GM19025 (cell line): ENCODE data around the gene IQCK.

Source experiments
- ATAC-seq: cut with Tn5 transposase; IDR thresholded peaks from one replicate; pipeline ENCODE4 v1.9.1; 2021; ENCODE audit warnings: mild to moderate bottlenecking, low read depth, moderate library complexity; ENCODE audit not compliant: unreplicated experiment

IQCK gene

GRCh38 chr16:19830902-19831560, 113.0 kb downstream of the IQCK start:
- no peak for ATAC-seq

DNA sequence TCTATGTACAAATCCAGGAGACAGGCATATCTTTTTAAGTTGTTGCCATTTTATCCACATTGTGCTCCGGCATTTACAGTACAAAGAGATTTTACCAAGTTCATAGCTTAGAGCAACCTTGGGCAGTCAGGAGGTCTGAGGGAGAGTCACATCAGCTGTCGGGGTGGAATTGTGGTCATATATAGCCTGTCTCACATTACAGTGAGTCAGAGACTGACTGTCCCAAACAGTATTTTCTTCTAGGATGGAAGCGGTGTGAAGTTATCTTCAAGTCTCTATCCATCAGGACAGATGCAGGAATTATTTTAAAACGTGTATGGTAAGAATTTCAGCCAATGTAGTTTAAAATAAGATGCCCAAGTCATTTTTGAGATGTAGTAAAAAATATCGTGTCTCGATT, 113.6 kb downstream of the IQCK start:
- no peak for ATAC-seq

GRCh38 chr16:19833176-19833575, 115.1 kb downstream of the IQCK start:
- no peak for ATAC-seq

DNA sequence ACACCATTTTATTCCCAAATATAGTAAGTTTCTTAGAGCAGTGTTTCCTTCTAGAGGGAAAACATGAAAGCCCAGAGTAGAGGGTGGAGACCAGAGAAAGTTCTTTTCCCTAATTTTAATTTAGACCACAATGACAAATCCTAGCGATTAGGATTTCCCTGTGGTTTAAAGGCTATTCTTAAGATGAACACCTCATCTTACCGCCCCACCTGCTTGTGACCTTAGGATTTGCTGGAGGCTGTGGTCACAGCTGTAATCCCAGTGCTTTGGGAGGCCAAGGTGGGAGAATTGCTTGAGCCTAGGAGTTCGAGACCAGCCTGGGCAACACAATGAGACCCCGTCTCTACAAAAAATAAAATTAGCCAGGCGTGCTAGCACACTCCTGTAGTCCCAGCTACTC, 115.5 kb downstream of the IQCK start:
- no peak for ATAC-seq

- ATAC-seq, result no peak
Measured at GRCh38 chr16:19835196-19835595, 117.1 kb downstream of the IQCK start.

DNA sequence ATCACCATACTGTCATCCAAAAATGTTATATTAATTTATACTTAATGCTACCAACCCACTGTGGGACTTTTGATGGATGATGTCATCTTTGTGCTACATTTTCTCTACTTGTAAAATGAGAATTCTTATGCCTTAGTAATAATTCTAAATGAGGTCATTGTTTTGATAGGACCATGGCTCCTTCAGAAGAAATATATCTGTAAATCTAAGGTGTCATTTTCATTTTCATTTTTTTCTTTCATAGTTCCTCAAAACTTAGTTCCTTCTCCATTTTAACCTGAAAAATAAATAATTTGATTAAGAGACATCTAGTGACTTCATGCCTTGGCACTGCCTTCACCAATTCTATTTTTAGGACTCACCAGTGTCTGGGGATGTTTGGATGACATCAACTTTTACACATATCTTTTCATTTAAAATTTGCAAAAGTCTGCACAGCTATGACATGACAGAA, 117.9 kb downstream of the IQCK start:
- ATAC-seq, result no peak

DNA sequence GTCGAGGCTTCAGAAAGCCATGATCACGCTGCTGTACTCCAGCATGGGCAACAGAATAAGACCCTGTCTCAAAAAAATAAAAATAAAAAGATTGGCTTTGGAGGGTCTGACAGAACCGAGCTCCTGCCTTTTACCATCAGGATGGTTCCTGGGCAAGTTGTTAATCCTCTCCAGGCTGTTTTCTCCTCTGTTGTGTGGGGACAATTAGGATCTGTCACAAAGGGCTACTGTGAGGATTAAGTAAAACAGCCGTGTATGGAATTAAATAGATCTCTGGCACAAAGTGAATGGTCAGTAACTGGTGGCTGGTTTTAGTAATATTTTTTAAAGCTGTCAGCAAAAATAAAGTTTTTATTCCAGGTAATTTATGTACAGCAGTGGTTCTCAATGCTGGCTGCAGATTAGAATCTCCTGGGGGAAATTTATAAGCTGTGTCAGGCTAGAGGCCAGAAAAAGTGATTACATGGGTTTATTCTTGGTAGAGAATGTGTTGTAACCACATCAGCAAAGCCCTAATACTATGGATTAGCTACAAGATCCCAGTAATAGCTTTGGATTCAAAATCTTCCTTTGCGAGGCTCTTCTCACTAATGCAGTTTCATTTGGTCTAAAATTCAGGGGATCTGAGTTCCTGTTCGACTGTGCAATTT, 119.4 kb downstream of the IQCK start:
- no peak for ATAC-seq

- no peak for ATAC-seq
Measured at GRCh38 chr16:19837984-19838707, 120.1 kb downstream of the IQCK start.

DNA sequence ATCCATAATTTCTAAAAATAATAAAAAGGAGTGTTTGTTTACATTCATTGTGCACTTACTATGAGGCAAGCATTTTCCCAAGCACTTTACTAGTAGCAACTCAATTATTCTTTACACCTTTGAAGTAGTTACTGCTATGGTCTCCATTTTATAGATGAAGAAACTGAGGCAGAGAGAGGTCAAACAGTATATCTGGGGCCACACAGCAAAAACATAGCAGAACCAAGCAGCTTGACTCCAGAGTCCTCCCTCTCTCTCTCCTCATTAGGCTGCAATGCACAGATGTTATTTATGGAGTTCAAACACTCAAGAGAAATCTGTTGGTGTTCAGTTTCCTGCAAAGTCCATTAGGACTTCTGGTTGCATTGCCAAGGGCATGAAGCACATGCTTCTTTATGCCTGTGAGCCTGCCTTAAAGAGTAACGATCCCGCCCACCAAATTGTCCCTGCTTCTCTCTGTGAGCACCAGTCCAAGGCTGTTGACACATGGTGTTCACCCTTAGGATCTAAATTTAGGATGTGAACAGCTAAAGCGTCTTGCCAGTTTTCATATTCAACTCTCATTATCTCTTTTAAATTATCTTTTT, 122.5 kb downstream of the IQCK start:
- no peak for ATAC-seq

DNA sequence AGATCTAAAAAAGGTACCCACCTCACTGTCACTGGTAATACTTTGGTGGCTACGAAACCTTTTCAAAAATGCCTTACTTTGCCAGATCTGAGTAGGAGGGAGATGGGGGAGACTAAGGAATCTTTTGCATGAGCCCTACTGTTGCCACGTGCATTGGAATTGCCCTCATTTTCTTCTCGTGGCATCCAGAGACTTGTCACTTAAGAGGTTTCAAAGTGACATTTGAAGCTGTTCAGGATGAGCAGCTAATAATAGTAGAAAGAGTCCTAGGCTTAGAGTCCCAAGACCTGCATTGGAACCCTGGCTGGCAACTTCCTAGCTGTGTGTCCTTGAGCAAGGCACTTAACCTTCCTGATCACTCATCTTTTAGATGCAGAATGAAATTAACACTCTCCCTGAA, 123.1 kb downstream of the IQCK start:
- ATAC-seq, result no peak

DNA sequence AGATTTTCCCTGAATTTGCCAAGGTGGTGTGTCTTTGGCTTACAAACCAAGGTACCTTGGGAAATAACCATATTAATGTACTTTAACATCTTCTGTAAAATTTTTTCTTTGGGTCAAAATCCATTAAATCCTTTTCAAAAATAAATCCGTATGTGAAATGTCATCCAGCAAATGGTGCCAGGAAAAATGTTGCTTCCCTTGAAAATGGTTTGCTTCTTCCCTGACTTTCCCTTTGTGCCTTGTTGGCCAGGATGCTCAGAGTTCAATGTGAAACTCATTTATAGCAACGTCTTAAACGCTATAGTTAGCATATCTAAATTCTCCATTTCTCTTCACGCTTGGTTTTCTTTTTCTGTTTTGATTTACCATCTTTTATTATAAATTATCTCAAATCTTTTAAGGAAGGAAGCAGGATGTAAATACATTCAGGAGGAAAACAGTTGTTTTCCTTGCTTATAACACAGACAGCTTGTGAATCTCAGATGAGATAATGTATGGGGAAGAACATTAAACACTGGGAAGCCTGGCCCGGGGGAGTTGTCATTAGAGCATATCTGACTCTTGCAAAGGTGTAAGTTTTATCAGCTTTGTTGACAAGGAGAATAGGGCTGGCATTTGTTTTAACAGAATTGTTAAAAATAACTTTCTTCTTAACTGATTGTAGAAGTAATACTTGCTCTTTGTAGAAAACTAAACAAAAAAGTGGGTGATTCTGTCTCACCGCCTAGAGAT, 124.5 kb downstream of the IQCK start:
- no peak for ATAC-seq

- no peak for ATAC-seq
Measured at GRCh38 chr16:19843371-19843770, 125.3 kb downstream of the IQCK start.

DNA sequence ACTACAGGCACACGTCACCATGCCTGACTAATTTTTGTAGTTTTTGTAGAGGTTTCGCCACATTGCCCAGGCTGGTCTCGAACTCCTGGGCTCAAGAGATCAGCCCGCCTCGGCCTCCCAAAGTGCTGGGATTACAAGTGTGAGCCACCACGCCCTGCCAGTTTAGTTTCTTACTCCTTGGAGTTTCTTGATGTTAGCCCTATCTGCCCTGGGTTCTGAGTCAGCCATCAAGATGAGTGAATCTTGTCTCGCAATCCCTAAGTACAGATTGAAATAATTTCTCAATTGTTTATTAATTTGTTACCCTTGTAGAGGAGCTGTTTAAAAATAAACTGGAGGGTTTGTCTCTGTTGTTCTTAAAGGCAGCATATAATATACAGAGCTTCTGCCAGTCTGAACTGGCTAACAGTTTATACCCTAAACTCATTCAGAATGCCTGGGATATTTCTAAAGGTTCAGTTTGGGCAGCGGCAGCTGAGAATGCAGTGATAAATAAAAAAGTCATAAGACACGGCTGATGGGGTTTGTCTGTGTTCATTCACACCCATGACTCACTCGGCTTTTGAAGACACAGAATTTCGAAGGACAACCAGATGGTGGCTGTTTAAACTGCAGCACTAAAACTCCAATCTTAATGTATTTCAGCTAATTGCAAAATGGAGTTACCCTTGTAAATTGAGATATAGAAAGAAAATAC, 127.0 kb downstream of the IQCK start:
- ATAC-seq, result no peak

DNA sequence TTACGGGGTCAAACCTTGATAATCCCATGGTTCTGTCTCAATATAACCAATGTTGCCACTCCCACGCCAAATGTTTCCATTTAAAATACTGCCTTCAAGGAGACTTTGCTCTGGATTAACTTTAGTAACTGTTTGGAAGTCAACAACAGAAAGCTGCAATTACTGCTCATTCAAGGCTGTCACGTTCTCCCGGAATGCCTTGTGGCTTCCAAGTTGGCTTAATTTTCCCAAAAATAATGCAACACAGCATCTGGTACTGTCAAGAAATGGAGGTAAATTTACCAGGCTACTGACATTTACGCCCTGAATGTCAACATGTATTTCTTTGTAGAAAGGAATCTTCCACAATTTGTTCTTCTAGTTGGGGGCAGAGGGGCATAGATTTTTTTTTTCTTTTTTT, 128.4 kb downstream of the IQCK start:
- no peak for ATAC-seq

- ATAC-seq, result no peak
Measured at GRCh38 chr16:19848756-19849155, 130.7 kb downstream of the IQCK start.

DNA sequence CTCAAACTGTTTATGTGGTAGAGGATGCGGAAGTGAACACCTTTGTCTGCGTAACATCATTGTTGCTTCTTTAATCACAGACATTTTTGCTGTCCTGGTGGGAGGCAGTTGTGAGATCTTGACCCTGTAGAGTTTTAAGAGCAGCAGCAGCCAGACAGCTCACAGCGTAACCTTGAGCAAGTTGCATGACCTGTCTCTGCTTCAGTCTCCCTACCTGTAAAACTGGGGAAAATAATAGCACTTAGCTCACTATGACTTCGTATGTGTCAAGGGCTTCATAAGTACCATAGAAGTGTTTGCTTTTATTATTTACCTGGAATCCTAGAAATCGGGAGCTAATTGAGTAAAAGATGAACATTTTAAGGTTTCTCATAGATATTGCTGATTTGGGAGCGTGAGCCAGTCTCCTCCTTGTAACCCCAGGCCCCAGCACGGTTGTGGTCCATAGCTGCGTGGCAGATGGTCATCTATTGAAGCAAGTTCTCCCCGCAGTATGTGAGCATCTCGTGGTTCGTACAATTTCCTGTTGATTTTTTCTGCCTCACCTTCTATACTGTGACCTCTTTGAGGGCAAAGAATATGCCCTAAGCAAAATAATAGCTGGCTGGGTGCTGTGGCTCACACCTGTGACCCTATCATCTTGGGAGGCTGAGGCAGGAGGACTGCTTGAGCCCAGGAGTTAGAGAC, 132.2 kb downstream of the IQCK start:
- ATAC-seq, result no peak

- no peak for ATAC-seq
Measured at GRCh38 chr16:19851476-19851875, 133.4 kb downstream of the IQCK start.

- ATAC-seq, result no peak
Measured at GRCh38 chr16:19853132-19853741, 135.2 kb downstream of the IQCK start.
